Adrenal gland (tissue), 5 donors: Measurements from ENCODE around the gene CLEC18C.
"Not testable (repeated sequence)": the region's sequence is repeated elsewhere in the genome, so short reads cannot be mapped to it uniquely, and the experiment has no call there.

ENCODE experiments used
- CTCF ChIP-seq, 6 experiments: fragments of 450-650 bp in 4 of 6; fragments of 200-600 bp in 2 of 6; sonication (generic) in 1 of 6; IDR thresholded peaks; 1 replicate in 5 of 6; 2 replicates in 1 of 6; pipeline versions ENCODE4 v1.5.1 to v1.8.0; 2016 to 2021; ENCODE audit warnings: antibody characterized with exemption in 6 of 6, mild to moderate bottlenecking in 2 of 6, moderate library complexity in 1 of 6
- POLR2A ChIP-seq, 2 donors: fragments of 450-650 bp; IDR thresholded peaks; one replicate each; pipeline ENCODE4 v1.6.1; 2017; ENCODE audit warnings: antibody characterized with exemption in 2 of 2, mild to moderate bottlenecking in 2 of 2, moderate library complexity in 1 of 2
- donor health status: DM: no; HTN: no; CAD: no.

GRCh38 chr16:70206382-70206781, 32.8 kb downstream of the CLEC18C start:
- not testable (repeated sequence) for TF ChIP-seq POLR2A, CTCF (IDR thresholded peaks at IDR 0.05)
